H1 (cell line): ENCODE results near the gene TCEANC2. TPM values are rescaled to one million over a fixed set of nuclear protein-coding genes. Genes with fewer than 3 reads are reported as not detected.
A peak's percentile ranks its signal among the peaks of the same experiment; 100 is the strongest.

Source experiments
- CTCF ChIA-PET: fragments of 300-600 bp; sonication (Branson Sonifier 250); formaldehyde crosslinking; loops from one replicate; lab custom pipeline; 2021; ENCODE audit not compliant: partially characterized antibody; lab: Charles Lee
- POLR2A ChIA-PET: fragments of 300-600 bp; sonication (Branson Sonifier 250); formaldehyde crosslinking; loops from one replicate; lab custom pipeline; 2021; ENCODE audit warnings: inconsistent platforms; ENCODE audit not compliant: partially characterized antibody; lab: Charles Lee
- DNase-seq, 2 experiments: peaks; one replicate each; pipeline versions ENCODE4 v3.0.0 to v3.0.0-alpha.2; 2010 to 2022; ENCODE audit warnings: low spot score in 2 of 2, low read depth in 1 of 2, mixed read lengths in 1 of 2
- FAIRE-seq: peaks from 2 replicates; lab custom pipeline; 2011; peaks lifted over from hg19 to GRCh38; lab: Jason Lieb, UNC
- H2AFZ ChIP-seq: 2 replicates; pipeline ENCODE4 v1.8.1; 2012; ENCODE audit warnings: low read length, inconsistent platforms
- H2AK5ac ChIP-seq: 2 replicates; pipeline ENCODE4 v1.6.1; 2013; ENCODE audit warnings: low read depth, low read length
- H2BK120ac ChIP-seq: replicated peaks from 2 replicates; pipeline ENCODE3; 2013; ENCODE audit warnings: low read depth, low read length, inconsistent platforms
- H2BK12ac ChIP-seq: 2 replicates; pipeline ENCODE4 v1.6.1; 2013; ENCODE audit warnings: low read depth, low read length
- H2BK15ac ChIP-seq: 2 replicates; pipeline ENCODE4 v1.6.1; 2013; ENCODE audit warnings: low read length
- H2BK20ac ChIP-seq: 2 replicates; pipeline ENCODE4 v1.6.1; 2013; ENCODE audit warnings: low read length
- H2BK5ac ChIP-seq: 2 replicates; pipeline ENCODE4 v1.6.1; 2013; ENCODE audit warnings: low read depth, low read length
- H3K14ac ChIP-seq: 2 replicates; pipeline ENCODE4 v1.6.1; 2013; ENCODE audit warnings: inconsistent platforms; ENCODE audit not compliant: insufficient read length
- H3K18ac ChIP-seq: 2 replicates; pipeline ENCODE4 v1.6.1; 2013; ENCODE audit warnings: low read length; ENCODE audit errors: extremely low read depth
- H3K23ac ChIP-seq: 2 replicates; pipeline ENCODE4 v1.6.1; 2013; ENCODE audit warnings: inconsistent platforms; ENCODE audit not compliant: insufficient read length
- H3K23me2 ChIP-seq: 2 replicates; pipeline ENCODE4 v1.6.1; 2013; ENCODE audit warnings: low read depth, low read length
- H3K27ac ChIP-seq: 2 replicates; pipeline ENCODE4 v1.6.1; 2011; ENCODE audit warnings: low read depth, low read length, inconsistent platforms
- H3K27me3 ChIP-seq, 4 experiments: replicated peaks in 1 of 4; 1 replicate in 1 of 4; 2 replicates in 3 of 4; pipeline versions ENCODE4 v1.6.1 to v1.8.1; 2011 to 2013; ENCODE audit warnings: low read length in 3 of 4, mild to moderate bottlenecking in 3 of 4, inconsistent platforms in 2 of 4, mixed read lengths in 2 of 4, moderate library complexity in 1 of 4; ENCODE audit not compliant: control insufficient read depth in 3 of 4, insufficient read depth in 3 of 4; ENCODE audit errors: extremely low read depth in 1 of 4
- H3K36me3 ChIP-seq, 4 experiments: 2 replicates each; pipeline versions ENCODE4 v1.6.1 to v1.8.1; 2011 to 2013; ENCODE audit warnings: mild to moderate bottlenecking in 4 of 4, low read length in 3 of 4, moderate library complexity in 2 of 4, control low read depth in 1 of 4, inconsistent platforms in 1 of 4; ENCODE audit not compliant: insufficient read depth in 4 of 4, control insufficient read depth in 2 of 4
- H3K4ac ChIP-seq: replicated peaks from 2 replicates; pipeline ENCODE3; 2013; ENCODE audit warnings: low read length, low read depth, mixed read lengths, inconsistent platforms; ENCODE audit not compliant: insufficient read length
- H3K4me1 ChIP-seq, 4 experiments: replicated peaks in 1 of 4; 1 replicate in 1 of 4; 2 replicates in 3 of 4; pipeline versions ENCODE4 v1.6.1 to v1.8.1; 2011 to 2013; ENCODE audit warnings: low read length in 3 of 4, inconsistent platforms in 2 of 4, mixed read lengths in 1 of 4; ENCODE audit not compliant: insufficient read depth in 4 of 4, control insufficient read depth in 3 of 4
- H3K4me2 ChIP-seq, 2 experiments: 2 replicates each; pipeline versions ENCODE4 v1.6.1 to v1.8.1; 2011 to 2013; ENCODE audit warnings: low read depth in 2 of 2, low read length in 2 of 2, control low read depth in 1 of 2, inconsistent platforms in 1 of 2, mild to moderate bottlenecking in 1 of 2; ENCODE audit not compliant: insufficient read depth in 1 of 2
- H3K4me3 ChIP-seq, 4 experiments: fragments of 200-600, 300-600 bp in 1 of 4; sonication (generic), shearing (Covaris generic), sonication (Bioruptor Twin) in 1 of 4; 2 replicates each; pipeline versions ENCODE4 v1.5.1 to v1.8.1; 2011 to 2016; ENCODE audit warnings: low read length in 4 of 4, low read depth in 3 of 4, control low read depth in 2 of 4, inconsistent platforms in 2 of 4, mild to moderate bottlenecking in 2 of 4, mixed read lengths in 1 of 4, moderate library complexity in 1 of 4; ENCODE audit not compliant: insufficient read depth in 2 of 4; ENCODE audit errors: extremely low read depth in 1 of 4
- H3K56ac ChIP-seq: replicated peaks from 2 replicates; pipeline ENCODE3; 2013; ENCODE audit warnings: low read depth, mild to moderate bottlenecking, mixed read lengths, low read length, inconsistent platforms; ENCODE audit not compliant: insufficient read length
- H3K79me1 ChIP-seq: 2 replicates; pipeline ENCODE4 v1.6.1; 2013; ENCODE audit warnings: low read depth, low read length, control low read depth
- H3K79me2 ChIP-seq, 2 experiments: 2 replicates each; pipeline versions ENCODE4 v1.6.1 to v1.8.1; 2012 to 2013; ENCODE audit warnings: low read length in 2 of 2, mild to moderate bottlenecking in 2 of 2, inconsistent platforms in 1 of 2; ENCODE audit not compliant: insufficient read depth in 2 of 2, control insufficient read depth in 1 of 2
- H3K9ac ChIP-seq, 4 experiments: replicated peaks in 1 of 4; 1 replicate in 1 of 4; 2 replicates in 3 of 4; pipeline versions ENCODE4 v1.6.1 to v1.8.1; 2011 to 2013; ENCODE audit warnings: low read depth in 3 of 4, low read length in 3 of 4, control low read depth in 2 of 4, mild to moderate bottlenecking in 2 of 4, moderate library complexity in 2 of 4, inconsistent platforms in 1 of 4; ENCODE audit errors: extremely low read depth in 1 of 4
- H3K9me3 ChIP-seq, 2 experiments: 2 replicates each; pipeline versions ENCODE4 v1.6.1 to v1.8.1; 2012 to 2013; ENCODE audit warnings: mild to moderate bottlenecking in 2 of 2, moderate library complexity in 2 of 2, control low read depth in 1 of 2, inconsistent platforms in 1 of 2, low read depth in 1 of 2, low read length in 1 of 2, mixed read lengths in 1 of 2; ENCODE audit not compliant: insufficient read depth in 2 of 2
- H4K20me1 ChIP-seq, 2 experiments: replicated peaks in 1 of 2; 2 replicates each; pipeline versions ENCODE3 to v1.8.1; 2011 to 2013; ENCODE audit warnings: inconsistent platforms in 2 of 2, low read length in 2 of 2, mild to moderate bottlenecking in 1 of 2; ENCODE audit not compliant: insufficient read depth in 2 of 2, control insufficient read depth in 1 of 2
- H4K5ac ChIP-seq: 2 replicates; pipeline ENCODE4 v1.6.1; 2013; ENCODE audit warnings: low read length, low read depth, mixed read lengths, inconsistent platforms; ENCODE audit not compliant: insufficient read length
- H4K8ac ChIP-seq: 2 replicates; pipeline ENCODE4 v1.8.0; 2013; ENCODE audit warnings: mild to moderate bottlenecking, moderate library complexity, low read length, inconsistent platforms; ENCODE audit not compliant: insufficient read depth; ENCODE audit errors: extremely low read depth
- H4K91ac ChIP-seq: replicated peaks from 2 replicates; pipeline ENCODE3; 2013; ENCODE audit warnings: low read length, mixed read lengths, inconsistent platforms; ENCODE audit not compliant: insufficient read length
- BCL11A ChIP-seq, 2 experiments: IDR thresholded peaks; one replicate each; pipeline ENCODE4 v1.6.1; 2011; ENCODE audit warnings: low read depth in 2 of 2, low read length in 2 of 2, mild to moderate bottlenecking in 2 of 2
- KDM1A ChIP-seq: fragments of 200-600, 300-600 bp; sonication (generic); IDR thresholded peaks from 2 replicates; pipeline ENCODE4 v1.7.1; 2016; ENCODE audit warnings: mild to moderate bottlenecking, low read length, borderline replicate concordance
- WGBS, 2 experiments: shearing (Covaris generic) in 1 of 2; methylation state at CpG; one replicate each; pipeline versions ENCODE4 v1.1.6 to v1.1.7; 2013 to 2015; ENCODE audit warnings: low lambda C conversion rate in 2 of 2, mixed read lengths in 2 of 2, inconsistent platforms in 1 of 2, low coverage in 1 of 2, missing lambda C conversion rate in 1 of 2; ENCODE audit not compliant: insufficient replicate concordance in 2 of 2, insufficient coverage in 1 of 2, insufficient read length in 1 of 2; ENCODE audit errors: extremely low coverage in 1 of 2, missing lambda C conversion rate in 1 of 2; 5-methylcytosine and 5-hydroxymethylcytosine counted together
- polyA plus RNA-seq, 7 experiments: library from polyadenylated mRNA; depleted of rRNA in 3 of 7; stranded (reverse) in 5 of 7; unstranded in 2 of 7; fragments of >200 nt in 5 of 7; fragments of 200-250 nt in 2 of 7; gene quantifications; 1 replicate in 5 of 7; 2 replicates in 1 of 7; 4 replicates in 1 of 7; pipeline versions ENCODE4 v1.2.1 to v1.2.3, GENCODE V29; 2011 to 2013; ENCODE audit warnings: missing spikeins in 2 of 7, mixed read lengths in 2 of 7
- total RNA-seq: library from RNA; stranded (reverse); fragmentation: NEBNext Ultra II Directional; extraction: Animal tissue kit (Norgen Biotek cat#: 25700); gene quantifications from 2 replicates; pipeline ENCODE4 v1.2.1, GENCODE V29; 2021

Gene TCEANC2
- total and polyA plus RNA-seq, 2 of the 8 experiments (the other 6 are each of a cell fraction or from before 2014, with no cell fraction given), result 4.2 to 8.2 TPM

- H3K36me3 ChIP-seq, result no peaks in the 10 kb centered on the region
- no peak overlapping the region for H3K27ac ChIP-seq
- no peaks in the 10 kb centered on the region for H3K23me2 ChIP-seq
- no peak overlapping the region for H2BK5ac ChIP-seq
- no peak overlapping the region for H3K4me3 ChIP-seq
- no peaks in the 10 kb centered on the region for H4K20me1 ChIP-seq
- no peak overlapping the region for H3K14ac ChIP-seq
- no peak overlapping the region for H3K4ac ChIP-seq
- H3K79me1 ChIP-seq, result no peaks in the 10 kb centered on the region
- ChIA-PET POLR2A (interaction anchor here (1.3 kb wide), 1 partner anchor 10 kb away, joined by 3 read pairs; no protein-coding TSS in a partner anchor), CTCF (interaction anchor here (0.8 to 9.9 kb wide), 8 partner anchors 14 to 179 kb away, joined by 3 to 110 read pairs (median 4); partner anchors contain the start of genes CYB5RL and MRPL37)
- H3K4me2 ChIP-seq, result no peak overlapping the region
- no peak overlapping the region for H3K56ac ChIP-seq
- H2BK15ac ChIP-seq, result no peak overlapping the region
- H3K9ac ChIP-seq, result no peak overlapping the region
- peak; percentile 28; the same call in 1 of the 2 replicates for TF ChIP-seq KDM1A
- TF ChIP-seq BCL11A (IDR thresholded peaks at IDR 0.05; ENCODE audit: low read depth in 2 of 2, low read length in 2 of 2), result no peak
- no peak overlapping the region for H3K18ac ChIP-seq
- H3K79me2 ChIP-seq, result no peaks in the 10 kb centered on the region
- no peak overlapping the region for H2BK12ac ChIP-seq
- H2AK5ac ChIP-seq, result no peak overlapping the region
- no peak overlapping the region for H2BK20ac ChIP-seq
- no peak overlapping the region for H2AFZ ChIP-seq
- 100% methylated on average over 1 of the region's 1 CpG; no CpG with 5 or more reads in 1 of the 2 experiments for WGBS, 2 experiments
- no peak overlapping the region for H4K91ac ChIP-seq
- H3K4me1 ChIP-seq, result peaks cover 12 to 29% (median 18%) of the 10 kb centered on the region in 4 experiments
- H2BK120ac ChIP-seq, result no peak overlapping the region
- DNase-seq, result no peak
- H4K8ac ChIP-seq, result no peak overlapping the region
- H3K27me3 ChIP-seq, result no peaks in the 10 kb centered on the region
- no peak overlapping the region for H3K23ac ChIP-seq
- FAIRE-seq, result no peak
- H3K9me3 ChIP-seq, result no peaks in the 10 kb centered on the region
- H4K5ac ChIP-seq, result no peak overlapping the region
These were observed 85.6 kb downstream of the TCEANC2 start for GRCh38 chr1:54138994-54139393.
